DND-41 (cell line): ENCODE results near the gene VPREB3.

Experiments used
- ATAC-seq: fragments of 200-7000 bp; cut with Tn5 transposase; 3 replicates; pipeline ENCODE4 v1.9.1; 2021; ENCODE audit warnings: low read depth; ENCODE audit not compliant: insufficient read depth
- DNase-seq: peaks from one replicate; pipeline ENCODE4 v3.0.0-alpha.2; 2020
- H2AFZ ChIP-seq: 2 replicates; pipeline ENCODE4 v1.6.0; 2012; ENCODE audit warnings: low read depth, low read length
- H3K27ac ChIP-seq: 2 replicates; pipeline ENCODE4 v1.5.1; 2012; ENCODE audit warnings: low read length, inconsistent platforms
- H3K27me3 ChIP-seq: fragments of 200-600 bp; sonication (generic); 2 replicates; pipeline ENCODE4 v1.6.0; 2012; ENCODE audit warnings: low read length, mild to moderate bottlenecking, inconsistent platforms; ENCODE audit not compliant: insufficient read depth, poor library complexity
- H3K36me3 ChIP-seq: 2 replicates; pipeline ENCODE4 v1.5.1; 2012; ENCODE audit warnings: low read length, inconsistent platforms; ENCODE audit not compliant: insufficient read depth
- H3K4me1 ChIP-seq: 2 replicates; pipeline ENCODE4 v1.5.1; 2012; ENCODE audit warnings: mild to moderate bottlenecking, low read length; ENCODE audit not compliant: insufficient read depth
- H3K4me2 ChIP-seq: 2 replicates; pipeline ENCODE4 v1.6.0; 2012; ENCODE audit warnings: mild to moderate bottlenecking, moderate library complexity, low read length, inconsistent platforms; ENCODE audit not compliant: insufficient read depth
- H3K4me3 ChIP-seq, 2 experiments: fragments of 200-600 bp in 1 of 2; shearing (Covaris generic) in 1 of 2; 2 replicates each; pipeline ENCODE4 v1.5.1; 2012 to 2016; ENCODE audit warnings: inconsistent platforms in 2 of 2, low read length in 2 of 2, mild to moderate bottlenecking in 2 of 2, low read depth in 1 of 2, moderate library complexity in 1 of 2
- H3K79me2 ChIP-seq: 2 replicates; pipeline ENCODE4 v1.6.0; 2012; ENCODE audit warnings: low read length, inconsistent platforms; ENCODE audit not compliant: insufficient read depth
- H3K9ac ChIP-seq: 2 replicates; pipeline ENCODE4 v1.6.0; 2012; ENCODE audit warnings: low read depth, mild to moderate bottlenecking, inconsistent platforms, low read length, moderate library complexity
- H3K9me3 ChIP-seq: 2 replicates; pipeline ENCODE4 v1.5.1; 2012; ENCODE audit warnings: low read length, moderate library complexity, mild to moderate bottlenecking, inconsistent platforms; ENCODE audit not compliant: insufficient read depth, severe bottlenecking
- H4K20me1 ChIP-seq: 2 replicates; pipeline ENCODE4 v1.6.0; 2012; ENCODE audit warnings: low read length; ENCODE audit not compliant: insufficient read depth
- CTCF ChIP-seq: IDR thresholded peaks from 2 replicates; pipeline ENCODE4 v1.5.1; 2012; ENCODE audit warnings: borderline replicate concordance, low read length, moderate library complexity, mild to moderate bottlenecking; ENCODE audit not compliant: poor library complexity, severe bottlenecking; ENCODE audit errors: extremely low read depth
- EZH2 ChIP-seq: IDR thresholded peaks from 3 replicates; pipeline ENCODE4 v1.6.1; 2012; ENCODE audit warnings: borderline replicate concordance, low read depth, mild to moderate bottlenecking, moderate library complexity, low read length, inconsistent platforms; ENCODE audit not compliant: severe bottlenecking

VPREB3 gene

GRCh38 chr22:23756891-23757290, 2.7 kb upstream of the VPREB3 start:
- Histone ChIP-seq H3K36me3 (no peaks in the 10 kb centered on the region), H2AFZ (no peak overlapping the region), H3K4me2 (no peak overlapping the region), H3K4me1 (no peaks in the 10 kb centered on the region), H3K9ac (no peak overlapping the region), H3K9me3 (no peaks in the 10 kb centered on the region), H3K4me3 (no peak overlapping the region), H3K79me2 (no peaks in the 10 kb centered on the region), H3K27ac (no peak overlapping the region), H3K27me3 (no peaks in the 10 kb centered on the region), H4K20me1 (no peaks in the 10 kb centered on the region)
- no peak for TF ChIP-seq CTCF
- TF ChIP-seq EZH2 = no peak
- ATAC-seq (peak; percentile 56), DNase-seq (peak; percentile 30)

DNA sequence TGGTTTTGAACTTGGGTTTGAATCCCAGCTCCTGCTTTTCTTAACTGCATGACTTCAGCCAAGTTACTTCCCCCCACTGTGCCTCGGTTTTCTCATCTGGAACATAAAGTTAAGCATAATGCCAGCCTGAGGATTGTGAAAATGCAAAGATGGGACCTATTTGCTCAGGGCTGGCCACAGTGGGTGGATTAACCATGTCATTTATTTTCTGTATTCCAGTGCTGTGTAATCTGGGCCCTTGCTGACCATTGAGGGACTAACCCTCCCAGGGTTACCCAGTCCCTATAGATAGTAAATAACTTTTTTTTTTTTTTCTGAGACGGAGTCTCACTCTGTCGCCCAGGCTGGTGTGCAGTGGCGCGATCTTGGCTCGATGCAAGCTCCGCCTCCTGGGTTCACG, 1.5 kb upstream of the VPREB3 start:
- no peak overlapping the region for H3K9ac ChIP-seq
- ATAC-seq = no peak
- H3K4me3 ChIP-seq = no peak overlapping the region
- no peaks in the 10 kb centered on the region for H3K79me2 ChIP-seq
- H3K4me2 ChIP-seq = no peak overlapping the region
- no peaks in the 10 kb centered on the region for H3K9me3 ChIP-seq
- H3K27me3 ChIP-seq = no peaks in the 10 kb centered on the region
- H4K20me1 ChIP-seq = no peaks in the 10 kb centered on the region
- peaks cover 8% of the 10 kb centered on the region for H3K4me1 ChIP-seq
- no peak for DNase-seq
- no peak for TF ChIP-seq CTCF
- no peak for TF ChIP-seq EZH2
- H3K27ac ChIP-seq = no peak overlapping the region
- no peaks in the 10 kb centered on the region for H3K36me3 ChIP-seq
- H2AFZ ChIP-seq = no peak overlapping the region

DNA sequence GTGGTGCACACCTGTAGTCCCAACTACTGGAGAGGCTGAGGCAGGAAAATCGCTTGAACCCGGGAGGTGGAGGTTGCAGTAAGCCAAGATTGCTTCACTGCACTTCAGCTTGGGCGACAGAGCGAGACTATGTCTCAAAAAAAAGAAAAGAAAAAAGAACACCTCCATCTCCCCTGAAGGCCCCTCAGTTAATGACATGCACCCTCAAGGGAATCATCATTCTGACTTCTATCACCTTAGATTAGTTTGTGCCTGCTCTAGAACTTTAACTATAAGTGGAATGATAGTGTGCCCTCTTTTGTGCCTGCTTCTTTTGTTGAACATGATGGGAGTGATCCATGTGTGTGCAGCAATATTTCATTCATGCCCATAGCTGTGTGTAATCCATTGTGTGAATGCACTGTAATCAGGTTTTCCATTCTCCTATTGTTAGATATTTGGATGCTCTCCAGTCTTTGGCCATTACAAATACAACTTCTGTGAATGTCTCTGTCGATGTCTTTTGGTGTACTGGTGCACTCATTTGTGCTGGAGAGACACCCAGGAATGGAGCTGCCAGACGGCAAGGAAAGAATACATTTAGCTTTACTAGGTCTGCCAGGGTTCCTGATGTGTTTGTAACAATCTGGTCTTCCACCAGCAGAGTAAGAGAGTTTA, 883 bp upstream of the VPREB3 start:
- Histone ChIP-seq H3K27me3 (no peaks in the 10 kb centered on the region), H3K9ac (no peak overlapping the region), H3K79me2 (peaks cover 5% of the 10 kb centered on the region), H3K27ac (no peak overlapping the region), H3K4me2 (no peak overlapping the region), H3K9me3 (no peaks in the 10 kb centered on the region), H3K4me1 (peaks cover 13% of the 10 kb centered on the region), H3K36me3 (no peaks in the 10 kb centered on the region), H2AFZ (no peak overlapping the region), H4K20me1 (no peaks in the 10 kb centered on the region), H3K4me3 (no peak overlapping the region)
- DNase-seq (no peak), ATAC-seq (no peak)
- TF ChIP-seq CTCF = no peak
- TF ChIP-seq EZH2 = no peak
